HepG2 (cell line): Measurements from ENCODE around the gene MAP3K21. TPM values are rescaled to one million over a fixed set of nuclear protein-coding genes. Genes with fewer than 3 reads are reported as not detected.

Experiments
- ATAC-seq: fragments of 200-7000 bp; cut with Tn5 transposase; 3 replicates; pipeline ENCODE4 v1.9.1; 2020; ENCODE audit warnings: mild to moderate bottlenecking, moderate library complexity
- BruUV-seq: library from RNA; stranded (reverse); fragments of 400-500 nt; replicated peaks from 2 replicates; lab custom pipeline; 2021; lab: Mats Ljungman, UMichigan
- CTCF ChIA-PET: fragments of 300-600 bp; formaldehyde crosslinking; extraction: SDS; loops from one replicate; lab custom pipeline; 2021; ENCODE audit warnings: low total read pairs, inconsistent platforms, low intra/inter-chr PET ratio; lab: Yijun Ruan, JAX
- POLR2A ChIA-PET: fragments of 350-600 bp; sonication (Branson Sonifier 250); formaldehyde crosslinking; loops from one replicate; lab custom pipeline; 2020; ENCODE audit warnings: antibody characterized with exemption, inconsistent platforms; lab: Yijun Ruan, JAX
- DNase-seq: peaks from one replicate; pipeline ENCODE4 v3.0.0-alpha.2; 2015; ENCODE audit warnings: low spot score
- FAIRE-seq: peaks from 3 replicates; lab custom pipeline; 2011; peaks lifted over from hg19 to GRCh38; lab: Jason Lieb, UNC
- H2AFZ ChIP-seq: one replicate; pipeline ENCODE4 v1.6.1; 2011; ENCODE audit warnings: low read length, inconsistent platforms
- H3K27ac ChIP-seq: fragments of 300-600 bp; 3 replicates; pipeline ENCODE4 v1.8.0; 2011; ENCODE audit warnings: mixed run types, mild to moderate bottlenecking, mixed read lengths, low read length, inconsistent platforms; ENCODE audit not compliant: insufficient read depth; ENCODE audit errors: extremely low read length
- H3K27me3 ChIP-seq, 2 experiments: fragments of 200-600 bp in 1 of 2; 2 replicates in 1 of 2; 3 replicates in 1 of 2; pipeline versions ENCODE4 v1.6.0 to v1.8.0; 2011; ENCODE audit warnings: low read length in 2 of 2, mild to moderate bottlenecking in 2 of 2, moderate library complexity in 2 of 2, inconsistent platforms in 1 of 2; ENCODE audit not compliant: insufficient read depth in 2 of 2, control insufficient read depth in 1 of 2
- H3K36me3 ChIP-seq, 2 experiments: fragments of 200-600 bp in 1 of 2; replicated peaks in 1 of 2; 2 replicates in 1 of 2; 3 replicates in 1 of 2; pipeline versions ENCODE4 v1.5.1 to v1.8.0; 2011; ENCODE audit warnings: low read length in 2 of 2, inconsistent platforms in 1 of 2; ENCODE audit not compliant: insufficient read depth in 2 of 2, control insufficient read depth in 1 of 2
- H3K4me1 ChIP-seq: 2 replicates; pipeline ENCODE4 v1.5.1; 2012; ENCODE audit warnings: low read length, inconsistent platforms; ENCODE audit not compliant: insufficient read depth
- H3K4me2 ChIP-seq: 2 replicates; pipeline ENCODE4 v1.6.0; 2011; ENCODE audit warnings: low read depth, low read length, inconsistent platforms
- H3K4me3 ChIP-seq, 3 experiments: fragments of 200-600 bp in 1 of 3; sonication (generic), shearing (Covaris generic) in 1 of 3; replicated peaks in 1 of 3; 2 replicates each; pipeline ENCODE4 v1.5.1; 2011 to 2016; ENCODE audit warnings: low read length in 3 of 3, inconsistent platforms in 2 of 3, low read depth in 2 of 3, mild to moderate bottlenecking in 2 of 3, control low read depth in 1 of 3, mixed read lengths in 1 of 3; ENCODE audit not compliant: insufficient read depth in 1 of 3
- H3K79me2 ChIP-seq: one replicate; pipeline ENCODE4 v1.6.1; 2011; ENCODE audit warnings: low read length, inconsistent platforms; ENCODE audit not compliant: insufficient read depth
- H3K9ac ChIP-seq: 2 replicates; pipeline ENCODE4 v1.6.0; 2011; ENCODE audit warnings: mild to moderate bottlenecking, low read depth, low read length, inconsistent platforms; ENCODE audit not compliant: insufficient read depth
- H3K9me3 ChIP-seq: 2 replicates; pipeline ENCODE4 v1.5.1; 2012; ENCODE audit warnings: mild to moderate bottlenecking, low read length
- H4K20me1 ChIP-seq: 2 replicates; pipeline ENCODE4 v1.6.0; 2011; ENCODE audit warnings: inconsistent platforms, mild to moderate bottlenecking, low read length, moderate library complexity; ENCODE audit not compliant: insufficient read depth
- DNMT1 ChIP-seq: sonication (generic); formaldehyde crosslinking; IDR thresholded peaks from 2 replicates; pipeline ENCODE4 v1.5.1; 2020; ENCODE audit warnings: mild to moderate bottlenecking, missing genetic modification reagents
- EP300 ChIP-seq, 3 experiments: sonication (generic) in 1 of 3; formaldehyde crosslinking in 1 of 3; IDR thresholded peaks; 2 replicates each; pipeline versions ENCODE4 v1.5.1 to v1.6.1; 2011 to 2020; ENCODE audit warnings: low read depth in 2 of 3, low read length in 2 of 3, borderline replicate concordance in 1 of 3, improper control_type of control experiment in 1 of 3, mild to moderate bottlenecking in 1 of 3, missing genetic modification reagents in 1 of 3, moderate library complexity in 1 of 3
- GABPB1 ChIP-seq: IDR thresholded peaks from 2 replicates; pipeline ENCODE4 v1.6.1; 2016; ENCODE audit warnings: mild to moderate bottlenecking, missing genetic modification reagents, moderate library complexity, missing compliant biosample characterization
- HMG20A ChIP-seq: IDR thresholded peaks from 2 replicates; pipeline ENCODE4 v1.6.1; 2016; ENCODE audit warnings: borderline replicate concordance
- HOXD1 ChIP-seq: sonication (generic); formaldehyde crosslinking; IDR thresholded peaks from 2 replicates; pipeline ENCODE4 v1.5.0; 2020; ENCODE audit warnings: missing genetic modification reagents
- POGZ ChIP-seq: sonication (generic); formaldehyde crosslinking; IDR thresholded peaks from 2 replicates; pipeline ENCODE4 v1.4.0; 2020; ENCODE audit warnings: mild to moderate bottlenecking, missing genetic modification reagents
- POLR2G ChIP-seq: fragments of 200-400 bp; formaldehyde crosslinking; IDR thresholded peaks from 2 replicates; pipeline ENCODE4 v1.6.1; 2018; ENCODE audit warnings: mild to moderate bottlenecking, low read depth, low read length, moderate library complexity
- TGIF2 ChIP-seq: IDR thresholded peaks from 2 replicates; pipeline ENCODE4 v1.6.1; 2016; ENCODE audit warnings: control low read depth, missing compliant biosample characterization
- U2AF2 ChIP-seq: fragments of 200-400 bp; formaldehyde crosslinking; IDR thresholded peaks from 2 replicates; pipeline ENCODE4 v1.6.1; 2017; ENCODE audit warnings: low read depth, mild to moderate bottlenecking, low read length
- ZNF484 ChIP-seq: sonication (generic); formaldehyde crosslinking; IDR thresholded peaks from 2 replicates; pipeline ENCODE4 v1.5.1; 2020; ENCODE audit warnings: mild to moderate bottlenecking, low read depth, missing genetic modification reagents, borderline replicate concordance
- ZNF879 ChIP-seq: sonication (generic); formaldehyde crosslinking; IDR thresholded peaks from 2 replicates; pipeline ENCODE4 v1.8.1; 2023; ENCODE audit warnings: missing genetic modification reagents
- WGBS: methylation state at CpG from one replicate; pipeline ENCODE4 v1.1.6; 2017; ENCODE audit warnings: low lambda C conversion rate; 5-methylcytosine and 5-hydroxymethylcytosine counted together
- in situ Hi-C: cut with HindIII; loops from 2 replicates; pipeline ENCODE4 v1.10.0; 2017; ENCODE audit warnings: low pct_unique_long_range_greater_than_20kb; ENCODE audit not compliant: extremely low pct_ligation_motif_present
- intact Hi-C: fragments of 100-400 bp; cut with micrococcal nuclease; formaldehyde crosslinking; loops from one replicate; pipeline ENCODE4 v1.10.0; 2022; ENCODE audit not compliant: unreplicated experiment
- polyA plus RNA-seq, 8 experiments: library from polyadenylated mRNA; depleted of rRNA in 3 of 8; stranded (reverse) in 7 of 8; unstranded in 1 of 8; fragments of >200 nt; fragmentation: Illumina TruSeq in 4 of 8; extraction: Trizol in 4 of 8; gene quantifications; 2 replicates each; pipeline versions ENCODE4 v1.2.1 to v1.2.3, GENCODE V29; 2011 to 2016; ENCODE audit warnings: low read depth in 4 of 8, missing spikeins in 1 of 8, mixed read lengths in 1 of 8; ENCODE audit not compliant: insufficient read depth in 1 of 8
- total RNA-seq, 5 experiments: library from RNA; depleted of rRNA; stranded (reverse); fragments of >200 nt; fragmentation: Illumina TruSeq; extraction: Trizol; gene quantifications; 2 replicates each; pipeline ENCODE4 v1.2.3, GENCODE V29; 2016; ENCODE audit warnings: low read depth in 1 of 5
- TF ChIP-seq, protein P1 (sequence below), 2 experiments: sonication (generic) in 1 of 2; formaldehyde crosslinking in 1 of 2; IDR thresholded peaks; 2 replicates each; pipeline versions ENCODE4 v1.6.1 to v1.9.0; 2014 to 2022; ENCODE audit warnings: antibody characterized with exemption in 1 of 2, borderline replicate concordance in 1 of 2, inconsistent platforms in 1 of 2, low read depth in 1 of 2, missing genetic modification reagents in 1 of 2
- TF ChIP-seq, protein P2 (sequence below): IDR thresholded peaks from 2 replicates; pipeline ENCODE4 v1.6.1; 2016; ENCODE audit warnings: missing compliant biosample characterization, missing genetic modification reagents, borderline replicate concordance

Gene MAP3K21
- total and polyA plus RNA-seq, 2 of the 13 experiments (the other 11 are each of a cell fraction or from before 2014, with no cell fraction given), result not detected

GRCh38 chr1:233368789-233369130 lies 41.2 kb downstream of the MAP3K21 start (continued):
- TF ChIP-seq, protein P1, sequence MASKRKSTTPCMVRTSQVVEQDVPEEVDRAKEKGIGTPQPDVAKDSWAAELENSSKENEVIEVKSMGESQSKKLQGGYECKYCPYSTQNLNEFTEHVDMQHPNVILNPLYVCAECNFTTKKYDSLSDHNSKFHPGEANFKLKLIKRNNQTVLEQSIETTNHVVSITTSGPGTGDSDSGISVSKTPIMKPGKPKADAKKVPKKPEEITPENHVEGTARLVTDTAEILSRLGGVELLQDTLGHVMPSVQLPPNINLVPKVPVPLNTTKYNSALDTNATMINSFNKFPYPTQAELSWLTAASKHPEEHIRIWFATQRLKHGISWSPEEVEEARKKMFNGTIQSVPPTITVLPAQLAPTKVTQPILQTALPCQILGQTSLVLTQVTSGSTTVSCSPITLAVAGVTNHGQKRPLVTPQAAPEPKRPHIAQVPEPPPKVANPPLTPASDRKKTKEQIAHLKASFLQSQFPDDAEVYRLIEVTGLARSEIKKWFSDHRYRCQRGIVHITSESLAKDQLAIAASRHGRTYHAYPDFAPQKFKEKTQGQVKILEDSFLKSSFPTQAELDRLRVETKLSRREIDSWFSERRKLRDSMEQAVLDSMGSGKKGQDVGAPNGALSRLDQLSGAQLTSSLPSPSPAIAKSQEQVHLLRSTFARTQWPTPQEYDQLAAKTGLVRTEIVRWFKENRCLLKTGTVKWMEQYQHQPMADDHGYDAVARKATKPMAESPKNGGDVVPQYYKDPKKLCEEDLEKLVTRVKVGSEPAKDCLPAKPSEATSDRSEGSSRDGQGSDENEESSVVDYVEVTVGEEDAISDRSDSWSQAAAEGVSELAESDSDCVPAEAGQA (IDR thresholded peaks at IDR 0.05; ENCODE audit: low read depth), result no peak
- TF ChIP-seq, protein P1 (CRISPR knock-in tag; IDR thresholded peaks at IDR 0.05; ENCODE audit: borderline replicate concordance), result no peak
- TF ChIP-seq EP300 (IDR thresholded peaks at IDR 0.05; ENCODE audit: low read depth in 2 of 2, low read length in 2 of 2) (no peak), EP300 (CRISPR knock-in tag; IDR thresholded peaks at IDR 0.05; ENCODE audit: borderline replicate concordance) (no peak), GABPB1 (CRISPR knock-in tag) (no peak)

- Histone ChIP-seq H2AFZ (no peak overlapping the region), H4K20me1 (no peaks in the 10 kb centered on the region), H3K4me1 (no peaks in the 10 kb centered on the region), H3K4me3 (no peak overlapping the region), H3K79me2 (no peaks in the 10 kb centered on the region), H3K27ac (no peak overlapping the region), H3K4me2 (no peak overlapping the region), H3K27me3 (peaks cover 0 to 5% of the 10 kb centered on the region in 2 experiments; a peak in 1 of 5 replicates), H3K36me3 (no peaks in the 10 kb centered on the region), H3K9ac (no peak overlapping the region), H3K9me3 (no peaks in the 10 kb centered on the region)
- no peak for ATAC-seq
- DNase-seq, result no peak
- 39% methylated on average over 12 of the region's 12 CpGs for WGBS
- FAIRE-seq, result no peak
- ChIA-PET CTCF (no interaction called here), POLR2A (no interaction called here)
- intact Hi-C loops (no loop called here), in situ Hi-C loops (no loop called here)
- no TSS peak for BruUV-seq
- TF ChIP-seq TGIF2 (CRISPR knock-in tag) (no peak), U2AF2 (no peak), ZNF484 (no peak), ZNF879 (CRISPR knock-in tag) (no peak), HMG20A (CRISPR knock-in tag) (no peak), HOXD1 (CRISPR knock-in tag) (no peak), POLR2G (no peak), DNMT1 (CRISPR knock-in tag) (no peak), POGZ (CRISPR knock-in tag) (no peak)
- TF ChIP-seq, protein P2, sequence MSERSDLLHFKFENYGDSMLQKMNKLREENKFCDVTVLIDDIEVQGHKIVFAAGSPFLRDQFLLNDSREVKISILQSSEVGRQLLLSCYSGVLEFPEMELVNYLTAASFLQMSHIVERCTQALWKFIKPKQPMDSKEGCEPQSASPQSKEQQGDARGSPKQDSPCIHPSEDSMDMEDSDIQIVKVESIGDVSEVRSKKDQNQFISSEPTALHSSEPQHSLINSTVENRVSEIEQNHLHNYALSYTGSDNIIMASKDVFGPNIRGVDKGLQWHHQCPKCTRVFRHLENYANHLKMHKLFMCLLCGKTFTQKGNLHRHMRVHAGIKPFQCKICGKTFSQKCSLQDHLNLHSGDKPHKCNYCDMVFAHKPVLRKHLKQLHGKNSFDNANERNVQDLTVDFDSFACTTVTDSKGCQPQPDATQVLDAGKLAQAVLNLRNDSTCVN (CRISPR knock-in tag), result no peak
Measured at GRCh38 chr1:233372218-233373120, 44.9 kb downstream of the MAP3K21 start.
